OCI-LY7 (cell line): ENCODE data around the gene FAM161A. TPM values are rescaled to one million over a fixed set of nuclear protein-coding genes. Genes with fewer than 3 reads are reported as not detected.

ENCODE experiments used
- BruUV-seq: library from RNA; stranded (reverse); fragments of 400-500 nt; replicated peaks from 2 replicates; lab custom pipeline; 2021; lab: Mats Ljungman, UMichigan
- CTCF ChIA-PET: fragments of 300-600 bp; sonication (Branson Sonifier 250); formaldehyde crosslinking; loops from one replicate; lab custom pipeline; 2022; ENCODE audit warnings: antibody characterized with exemption; ENCODE audit not compliant: unreplicated experiment; lab: Charles Lee
- POLR2A ChIA-PET: fragments of 300-600 bp; sonication (Branson Sonifier 250); formaldehyde crosslinking; loops from one replicate; lab custom pipeline; 2022; ENCODE audit warnings: antibody characterized with exemption; lab: Charles Lee
- DNase-seq: peaks from one replicate; pipeline ENCODE4 v3.0.0-alpha.2; 2015; ENCODE audit warnings: low spot score
- H2AFZ ChIP-seq: fragments of 200-600 bp; sonication (generic), shearing (Covaris generic); 2 replicates; pipeline ENCODE4 v1.6.1; 2014; ENCODE audit warnings: mild to moderate bottlenecking, antibody characterized with exemption, low read length, moderate library complexity
- H3K27ac ChIP-seq: fragments of 200-600 bp; sonication (generic); 2 replicates; pipeline ENCODE4 v1.5.1; 2014; ENCODE audit warnings: mixed run types, low read depth, mild to moderate bottlenecking, moderate library complexity, low read length, inconsistent platforms; ENCODE audit not compliant: poor library complexity, severe bottlenecking
- H3K36me3 ChIP-seq: fragments of 200-600 bp; sonication (generic); 2 replicates; pipeline ENCODE4 v1.6.1; 2014; ENCODE audit warnings: mild to moderate bottlenecking, antibody characterized with exemption, low read length, moderate library complexity, mixed read lengths; ENCODE audit not compliant: insufficient read depth
- H3K4me1 ChIP-seq: fragments of 200-600 bp; sonication (generic); 2 replicates; pipeline ENCODE4 v1.5.1; 2014; ENCODE audit warnings: mild to moderate bottlenecking, low read length; ENCODE audit not compliant: insufficient read depth, poor library complexity, severe bottlenecking
- H3K4me2 ChIP-seq: fragments of 200-600 bp; sonication (generic); 2 replicates; pipeline ENCODE4 v1.6.1; 2014; ENCODE audit warnings: mild to moderate bottlenecking, low read length
- H3K4me3 ChIP-seq: fragments of 200-600 bp; sonication (generic); 2 replicates; pipeline ENCODE4 v1.5.1; 2014; ENCODE audit warnings: mild to moderate bottlenecking, low read depth, low read length; ENCODE audit not compliant: poor library complexity, severe bottlenecking
- H3K79me2 ChIP-seq: fragments of 200-600 bp; sonication (generic); 2 replicates; pipeline ENCODE4 v1.6.1; 2016; ENCODE audit warnings: low read depth, mild to moderate bottlenecking, low read length, moderate library complexity, mixed read lengths; ENCODE audit not compliant: insufficient read depth
- H3K9me2 ChIP-seq: fragments of 200-600 bp; sonication (generic); 2 replicates; pipeline ENCODE4 v1.6.1; 2016; ENCODE audit warnings: mild to moderate bottlenecking, low read length, mixed read lengths; ENCODE audit not compliant: insufficient read depth
- H3K9me3 ChIP-seq: fragments of 200-600 bp; sonication (generic); 2 replicates; pipeline ENCODE4 v1.6.1; 2014; ENCODE audit warnings: mild to moderate bottlenecking, mixed run types, low read length, mixed read lengths
- H4K20me1 ChIP-seq: fragments of 200-600 bp; sonication (generic); 2 replicates; pipeline ENCODE4 v1.6.1; 2014; ENCODE audit warnings: mild to moderate bottlenecking, antibody characterized with exemption, low read length, moderate library complexity, mixed read lengths; ENCODE audit not compliant: insufficient read depth
- EZH2phosphoT487 ChIP-seq: fragments of 200-600 bp; sonication (generic); IDR thresholded peaks from 2 replicates; pipeline ENCODE4 v1.6.1; 2018; ENCODE audit warnings: low read depth, borderline replicate concordance, mild to moderate bottlenecking, mixed run types, antibody characterized with exemption, low read length, moderate library complexity, mixed read lengths
- intact Hi-C: fragments of 100-400 bp; cut with micrococcal nuclease; formaldehyde crosslinking; loops from one replicate; pipeline ENCODE4 v1.10.0; 2022; ENCODE audit not compliant: unreplicated experiment
- total RNA-seq, 2 experiments: library from RNA; depleted of rRNA in 1 of 2; stranded (reverse); fragments of >200 nt in 1 of 2; shearing (Covaris generic) in 1 of 2; gene quantifications; 2 replicates each; pipeline ENCODE4 v1.2.3, GENCODE V29; 2014 to 2022
- TF ChIP-seq, protein P1 (sequence below): fragments of 200-600 bp; sonication (generic); conservative IDR thresholded peaks from 2 replicates; pipeline ENCODE4 v1.5.1; 2014; ENCODE audit warnings: mild to moderate bottlenecking, antibody characterized with exemption, low read length, moderate library complexity, mixed read lengths

The FAM161A gene
- total RNA-seq, 2 experiments from 2014 or later, result 3.5 to 4.6 TPM

DNA sequence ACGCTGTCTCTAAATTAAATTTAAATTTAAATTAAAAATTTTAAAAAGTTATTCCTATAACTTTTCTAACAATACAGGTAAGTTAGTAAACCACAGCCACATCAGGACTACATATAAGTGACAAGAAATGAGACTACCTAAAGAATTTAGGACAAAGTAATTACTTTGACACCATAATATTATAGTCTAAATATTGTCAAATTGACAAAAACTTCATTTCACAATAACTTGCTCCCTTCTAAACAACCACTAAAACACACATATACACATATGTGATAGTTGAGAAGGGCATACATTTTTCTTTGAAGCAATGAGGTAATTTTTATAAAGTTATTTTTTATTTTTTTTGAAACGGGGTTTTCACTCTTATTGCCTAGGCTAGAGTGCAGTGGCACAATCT lies 31.6 kb downstream of the FAM161A start:
- no peaks in the 10 kb centered on the region for H3K36me3 ChIP-seq
- H4K20me1 ChIP-seq, result no peaks in the 10 kb centered on the region
- H3K4me2 ChIP-seq, result no peak overlapping the region
- ChIA-PET POLR2A (no interaction called here), CTCF (no interaction called here)
- intact Hi-C loops, result no loop called here
- no peak for DNase-seq
- H3K9me3 ChIP-seq, result no peaks in the 10 kb centered on the region
- no peak overlapping the region for H2AFZ ChIP-seq
- no TSS peak for BruUV-seq
- no peaks in the 10 kb centered on the region for H3K79me2 ChIP-seq
- no peaks in the 10 kb centered on the region for H3K9me2 ChIP-seq
- no peak overlapping the region for H3K27ac ChIP-seq
- no peak overlapping the region for H3K4me3 ChIP-seq
- H3K4me1 ChIP-seq, result no peaks in the 10 kb centered on the region
- no peak for TF ChIP-seq EZH2phosphoT487
- TF ChIP-seq, protein P1, sequence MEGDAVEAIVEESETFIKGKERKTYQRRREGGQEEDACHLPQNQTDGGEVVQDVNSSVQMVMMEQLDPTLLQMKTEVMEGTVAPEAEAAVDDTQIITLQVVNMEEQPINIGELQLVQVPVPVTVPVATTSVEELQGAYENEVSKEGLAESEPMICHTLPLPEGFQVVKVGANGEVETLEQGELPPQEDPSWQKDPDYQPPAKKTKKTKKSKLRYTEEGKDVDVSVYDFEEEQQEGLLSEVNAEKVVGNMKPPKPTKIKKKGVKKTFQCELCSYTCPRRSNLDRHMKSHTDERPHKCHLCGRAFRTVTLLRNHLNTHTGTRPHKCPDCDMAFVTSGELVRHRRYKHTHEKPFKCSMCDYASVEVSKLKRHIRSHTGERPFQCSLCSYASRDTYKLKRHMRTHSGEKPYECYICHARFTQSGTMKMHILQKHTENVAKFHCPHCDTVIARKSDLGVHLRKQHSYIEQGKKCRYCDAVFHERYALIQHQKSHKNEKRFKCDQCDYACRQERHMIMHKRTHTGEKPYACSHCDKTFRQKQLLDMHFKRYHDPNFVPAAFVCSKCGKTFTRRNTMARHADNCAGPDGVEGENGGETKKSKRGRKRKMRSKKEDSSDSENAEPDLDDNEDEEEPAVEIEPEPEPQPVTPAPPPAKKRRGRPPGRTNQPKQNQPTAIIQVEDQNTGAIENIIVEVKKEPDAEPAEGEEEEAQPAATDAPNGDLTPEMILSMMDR, result no peak

DNA sequence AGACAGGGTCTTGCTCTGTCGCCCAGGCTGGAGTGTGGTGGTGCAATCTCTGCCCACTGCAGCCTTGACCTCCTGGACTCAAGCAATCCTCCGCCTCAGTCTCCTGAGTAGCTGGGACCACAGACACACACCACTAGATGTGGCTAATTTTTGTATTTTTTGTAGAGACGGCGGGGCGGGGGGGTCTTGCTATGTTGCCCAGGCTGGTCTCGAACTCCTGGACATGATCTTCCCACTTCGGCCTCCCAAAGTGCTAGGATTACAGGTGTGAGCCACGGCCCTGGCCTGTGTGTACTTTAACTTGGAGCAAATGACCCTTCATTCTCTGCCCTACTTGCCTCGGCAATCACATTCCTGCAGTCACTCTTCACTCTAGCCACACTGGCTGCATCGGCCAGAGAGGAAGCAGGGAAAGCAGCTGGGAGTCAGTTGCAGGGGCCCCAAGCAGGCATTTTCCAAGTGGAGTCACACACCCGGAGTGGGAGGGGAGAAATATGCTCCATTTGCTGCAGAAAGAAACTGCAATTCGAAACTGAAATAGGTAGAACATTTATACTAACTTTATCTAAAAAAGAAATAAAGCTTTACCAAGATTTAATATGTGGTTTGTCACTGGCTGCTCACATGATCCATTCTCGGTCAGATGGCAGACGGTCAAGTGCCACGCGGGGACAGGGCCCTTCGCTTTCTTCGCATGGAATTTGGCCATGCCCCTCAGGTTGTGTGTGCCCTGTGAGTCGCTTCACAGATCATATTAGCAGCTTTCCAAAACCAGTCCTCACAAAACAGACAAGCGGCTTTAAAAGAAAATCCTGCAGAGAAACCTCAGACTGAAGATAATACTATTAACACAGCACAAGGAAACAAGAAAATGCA lies 37.1 kb downstream of the FAM161A start:
- Histone ChIP-seq H3K4me2 (no peak overlapping the region), H3K79me2 (no peaks in the 10 kb centered on the region), H3K9me2 (no peaks in the 10 kb centered on the region), H3K4me3 (no peak overlapping the region), H3K4me1 (no peaks in the 10 kb centered on the region), H3K9me3 (no peaks in the 10 kb centered on the region), H3K36me3 (no peaks in the 10 kb centered on the region), H2AFZ (no peak overlapping the region), H3K27ac (no peak overlapping the region), H4K20me1 (no peaks in the 10 kb centered on the region)
- CTCF ChIA-PET, result no interaction called here
- TF ChIP-seq EZH2phosphoT487, result no peak
- TF ChIP-seq, protein P1, result no peak
- intact Hi-C loops, result no loop called here
- BruUV-seq, result no TSS peak
- DNase-seq, result no peak
- POLR2A ChIA-PET, result interaction anchor here (1.0 kb wide), 1 partner anchor 31 kb away, joined by 3 read pairs; no protein-coding TSS in a partner anchor
